MM.1S (cell line): ENCODE measurements around the gene SPTBN1.
"Not testable (repeated sequence)": the region's sequence is repeated elsewhere in the genome, so short reads cannot be mapped to it uniquely, and the experiment has no call there.

Experiments
- DNase-seq: peaks from one replicate; pipeline ENCODE4 v3.0.0-alpha.2; 2015
- H2AFZ ChIP-seq: fragments of 300-600 bp; sonication (generic); 2 replicates; pipeline ENCODE4 v1.6.0; 2016; ENCODE audit warnings: antibody characterized with exemption, low read length
- H3F3A ChIP-seq: fragments of 300-600 bp; sonication (generic); 2 replicates; pipeline ENCODE4 v1.6.1; 2016; ENCODE audit warnings: mild to moderate bottlenecking, antibody characterized with exemption, low read length, moderate library complexity, mixed read lengths; ENCODE audit not compliant: insufficient read depth
- H3K27ac ChIP-seq: fragments of 300-600 bp; sonication (generic); 2 replicates; pipeline ENCODE4 v1.5.1; 2016; ENCODE audit warnings: mild to moderate bottlenecking, low read length
- H3K27me3 ChIP-seq: fragments of 300-600 bp; sonication (generic); replicated peaks from 2 replicates; pipeline ENCODE4 v1.6.0; 2016; ENCODE audit warnings: low read length; ENCODE audit not compliant: insufficient read depth
- H3K36me3 ChIP-seq: fragments of 300-600 bp; sonication (generic); replicated peaks from 2 replicates; pipeline ENCODE4 v1.6.1; 2016; ENCODE audit warnings: mild to moderate bottlenecking, low read length, mixed read lengths; ENCODE audit not compliant: insufficient read depth
- H3K4me1 ChIP-seq: fragments of 300-600 bp; sonication (generic); 2 replicates; pipeline ENCODE4 v1.6.1; 2016; ENCODE audit warnings: low read length, mixed read lengths
- H3K4me2 ChIP-seq: fragments of 300-600 bp; sonication (generic); 2 replicates; pipeline ENCODE4 v1.6.0; 2016; ENCODE audit warnings: low read depth, low read length
- H3K4me3 ChIP-seq: fragments of 300-600 bp; sonication (generic); 2 replicates; pipeline ENCODE4 v1.5.1; 2016; ENCODE audit warnings: low read length, mixed read lengths
- H3K79me2 ChIP-seq: fragments of 300-600 bp; sonication (generic); 2 replicates; pipeline ENCODE4 v1.6.1; 2016; ENCODE audit warnings: mixed run types, low read length, mixed read lengths
- H3K9ac ChIP-seq: fragments of 300-600 bp; sonication (generic); 2 replicates; pipeline ENCODE4 v1.6.1; 2016; ENCODE audit warnings: low read length, mixed read lengths
- H3K9me2 ChIP-seq: fragments of 300-600 bp; sonication (generic); replicated peaks from 2 replicates; pipeline ENCODE4 v1.6.1; 2016; ENCODE audit warnings: mild to moderate bottlenecking, low read length, mixed read lengths; ENCODE audit not compliant: insufficient read depth
- H3K9me3 ChIP-seq: fragments of 300-600 bp; sonication (generic); replicated peaks from 2 replicates; pipeline ENCODE4 v1.6.1; 2016; ENCODE audit warnings: mild to moderate bottlenecking, low read length, mixed read lengths; ENCODE audit not compliant: insufficient read depth
- H4K20me1 ChIP-seq: fragments of 300-600 bp; sonication (generic); 2 replicates; pipeline ENCODE4 v1.6.1; 2016; ENCODE audit warnings: mild to moderate bottlenecking, low read length, moderate library complexity, mixed read lengths; ENCODE audit not compliant: insufficient read depth
- EZH2 ChIP-seq: fragments of 300-600 bp; sonication (generic); optimal IDR thresholded peaks from 2 replicates; pipeline ENCODE3; 2017; ENCODE audit warnings: low read depth, mild to moderate bottlenecking, antibody characterized with exemption, low read length, mixed read lengths
- EZH2phosphoT487 ChIP-seq: fragments of 300-600 bp; sonication (generic); IDR thresholded peaks from 2 replicates; pipeline ENCODE4 v1.6.1; 2018; ENCODE audit warnings: antibody characterized with exemption, low read length
- TF ChIP-seq, protein P1 (sequence below): fragments of 300-600 bp; sonication (generic); IDR thresholded peaks from 2 replicates; pipeline ENCODE4 v1.5.1; 2016; ENCODE audit warnings: antibody characterized with exemption, low read length, mixed read lengths

SPTBN1 gene

DNA sequence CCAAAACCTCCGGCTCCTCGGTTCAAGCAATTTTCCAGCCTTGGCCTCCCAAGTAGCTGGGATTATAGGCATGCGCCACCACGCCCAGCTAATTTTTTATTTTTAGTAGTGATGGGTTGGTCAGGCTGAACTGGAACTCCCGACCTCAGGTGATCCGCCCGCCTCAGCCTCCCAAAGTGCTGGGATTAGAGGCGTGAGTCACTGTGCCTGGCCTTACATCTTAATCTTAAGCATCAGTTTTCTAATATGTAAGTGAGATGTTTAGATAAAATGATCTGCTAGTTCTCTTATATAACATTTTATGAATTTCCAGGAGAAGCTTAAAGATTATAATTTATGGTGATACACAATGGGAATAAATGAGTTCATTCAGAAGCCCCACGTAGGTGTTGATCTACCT is 69.2 kb downstream of the SPTBN1 start:
- peaks cover 31% of the 10 kb centered on the region for H3K79me2 ChIP-seq
- H3K36me3 ChIP-seq: no peaks in the 10 kb centered on the region
- no peak for DNase-seq
- no peak overlapping the region for H3K4me3 ChIP-seq
- TF ChIP-seq, protein P1, sequence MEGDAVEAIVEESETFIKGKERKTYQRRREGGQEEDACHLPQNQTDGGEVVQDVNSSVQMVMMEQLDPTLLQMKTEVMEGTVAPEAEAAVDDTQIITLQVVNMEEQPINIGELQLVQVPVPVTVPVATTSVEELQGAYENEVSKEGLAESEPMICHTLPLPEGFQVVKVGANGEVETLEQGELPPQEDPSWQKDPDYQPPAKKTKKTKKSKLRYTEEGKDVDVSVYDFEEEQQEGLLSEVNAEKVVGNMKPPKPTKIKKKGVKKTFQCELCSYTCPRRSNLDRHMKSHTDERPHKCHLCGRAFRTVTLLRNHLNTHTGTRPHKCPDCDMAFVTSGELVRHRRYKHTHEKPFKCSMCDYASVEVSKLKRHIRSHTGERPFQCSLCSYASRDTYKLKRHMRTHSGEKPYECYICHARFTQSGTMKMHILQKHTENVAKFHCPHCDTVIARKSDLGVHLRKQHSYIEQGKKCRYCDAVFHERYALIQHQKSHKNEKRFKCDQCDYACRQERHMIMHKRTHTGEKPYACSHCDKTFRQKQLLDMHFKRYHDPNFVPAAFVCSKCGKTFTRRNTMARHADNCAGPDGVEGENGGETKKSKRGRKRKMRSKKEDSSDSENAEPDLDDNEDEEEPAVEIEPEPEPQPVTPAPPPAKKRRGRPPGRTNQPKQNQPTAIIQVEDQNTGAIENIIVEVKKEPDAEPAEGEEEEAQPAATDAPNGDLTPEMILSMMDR: no peak
- TF ChIP-seq EZH2: no peak
- no peak for TF ChIP-seq EZH2phosphoT487
- peak overlapping the region; percentile 39; the same call in 1 of the 2 replicates for H3K27ac ChIP-seq
- H2AFZ ChIP-seq: no peak overlapping the region
- H3K4me2 ChIP-seq: no peak overlapping the region
- H3K27me3 ChIP-seq: no peaks in the 10 kb centered on the region
- no peaks in the 10 kb centered on the region for H3K9me3 ChIP-seq
- H3K9ac ChIP-seq: no peak overlapping the region
- peaks cover 29% of the 10 kb centered on the region for H3F3A ChIP-seq
- H4K20me1 ChIP-seq: no peaks in the 10 kb centered on the region
- H3K9me2 ChIP-seq: no peaks in the 10 kb centered on the region
- H3K4me1 ChIP-seq: peaks cover 52% of the 10 kb centered on the region

DNA sequence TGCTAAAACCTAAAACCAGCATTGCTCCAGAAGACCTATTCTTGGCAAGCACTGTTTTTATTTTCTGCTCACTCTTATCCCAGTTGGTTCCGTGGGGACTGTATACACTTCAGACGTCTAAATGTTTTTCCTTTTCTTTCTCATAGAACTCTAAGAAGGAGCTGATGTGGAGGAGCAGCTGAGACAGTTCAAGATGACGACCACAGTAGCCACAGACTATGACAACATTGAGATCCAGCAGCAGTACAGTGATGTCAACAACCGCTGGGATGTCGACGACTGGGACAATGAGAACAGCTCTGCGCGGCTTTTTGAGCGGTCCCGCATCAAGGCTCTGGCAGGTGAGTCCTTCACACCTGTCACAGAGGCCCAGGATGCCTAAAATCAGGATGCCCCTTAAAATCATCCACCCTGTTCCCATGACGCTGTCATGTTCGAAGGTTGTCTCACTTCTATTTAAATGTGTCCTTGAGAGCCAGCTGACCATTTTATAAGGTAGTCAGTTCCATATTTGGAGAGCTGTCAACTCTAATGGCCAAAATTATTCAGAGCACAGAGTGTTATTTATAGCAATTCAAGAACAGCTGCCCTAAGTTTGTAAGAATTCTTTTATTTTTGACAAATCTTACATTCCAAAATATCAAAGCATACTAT is 70.2 kb downstream of the SPTBN1 start:
- peaks cover 61% of the 10 kb centered on the region for H3K4me1 ChIP-seq
- H3K4me2 ChIP-seq: no peak overlapping the region
- DNase-seq: no peak
- H3K27me3 ChIP-seq: no peaks in the 10 kb centered on the region
- H3K4me3 ChIP-seq: no peak overlapping the region
- no peaks in the 10 kb centered on the region for H3K9me3 ChIP-seq
- TF ChIP-seq EZH2 (no peak), EZH2phosphoT487 (no peak)
- TF ChIP-seq, protein P1: no peak
- no peaks in the 10 kb centered on the region for H4K20me1 ChIP-seq
- H3F3A ChIP-seq: peaks cover 37% of the 10 kb centered on the region
- no peaks in the 10 kb centered on the region for H3K9me2 ChIP-seq
- H2AFZ ChIP-seq: no peak overlapping the region
- H3K79me2 ChIP-seq: peaks cover 37% of the 10 kb centered on the region
- H3K36me3 ChIP-seq: no peaks in the 10 kb centered on the region
- no peak overlapping the region for H3K9ac ChIP-seq
- H3K27ac ChIP-seq: no peak overlapping the region

DNA sequence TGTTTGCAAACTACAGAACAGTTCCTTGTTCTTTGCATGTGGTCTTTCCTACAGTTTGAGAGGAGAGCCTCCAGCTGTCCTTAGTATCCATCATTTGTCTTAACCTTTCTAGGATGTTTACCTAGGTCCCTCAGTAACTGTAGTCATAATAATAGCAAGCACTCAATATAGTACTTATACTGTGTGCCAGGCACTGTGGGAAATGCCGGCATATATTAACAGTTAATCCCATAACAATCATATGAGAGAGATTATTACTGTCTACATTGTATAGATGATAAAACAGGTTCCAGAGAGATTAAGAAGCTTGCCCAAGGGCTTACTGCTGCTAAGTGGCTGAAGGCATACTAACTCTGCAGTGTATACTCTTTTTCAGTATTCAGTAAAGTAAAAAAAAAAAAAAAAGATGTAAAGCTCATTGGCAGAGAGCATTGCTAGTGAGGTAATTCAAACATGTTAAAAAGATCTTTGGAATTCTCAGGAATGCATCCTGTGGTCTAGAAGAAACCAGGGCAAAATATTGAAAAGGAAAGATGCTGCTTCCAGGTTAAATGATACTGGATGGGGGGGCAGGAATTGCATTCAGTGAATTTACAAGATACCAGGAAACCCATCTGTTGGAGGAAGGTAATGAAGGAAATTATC is 72.3 kb downstream of the SPTBN1 start:
- H3K27ac ChIP-seq: peak overlapping the region; percentile 94
- TF ChIP-seq EZH2phosphoT487 (no peak), EZH2 (no peak)
- TF ChIP-seq, protein P1: no peak
- peaks cover 37% of the 10 kb centered on the region for H3F3A ChIP-seq
- peak overlapping the region; percentile 12; the same call in 1 of the 2 replicates for H3K9ac ChIP-seq
- H3K27me3 ChIP-seq: no peaks in the 10 kb centered on the region
- peaks cover 60% of the 10 kb centered on the region for H3K4me1 ChIP-seq
- peaks cover 32% of the 10 kb centered on the region for H3K79me2 ChIP-seq
- H3K4me3 ChIP-seq: no peak overlapping the region
- H3K9me3 ChIP-seq: no peaks in the 10 kb centered on the region
- no peak overlapping the region for H2AFZ ChIP-seq
- DNase-seq: no peak
- H3K9me2 ChIP-seq: no peaks in the 10 kb centered on the region
- peak overlapping the region; percentile 14; the same call in 1 of the 2 replicates for H3K4me2 ChIP-seq
- no peaks in the 10 kb centered on the region for H3K36me3 ChIP-seq
- no peaks in the 10 kb centered on the region for H4K20me1 ChIP-seq

DNA sequence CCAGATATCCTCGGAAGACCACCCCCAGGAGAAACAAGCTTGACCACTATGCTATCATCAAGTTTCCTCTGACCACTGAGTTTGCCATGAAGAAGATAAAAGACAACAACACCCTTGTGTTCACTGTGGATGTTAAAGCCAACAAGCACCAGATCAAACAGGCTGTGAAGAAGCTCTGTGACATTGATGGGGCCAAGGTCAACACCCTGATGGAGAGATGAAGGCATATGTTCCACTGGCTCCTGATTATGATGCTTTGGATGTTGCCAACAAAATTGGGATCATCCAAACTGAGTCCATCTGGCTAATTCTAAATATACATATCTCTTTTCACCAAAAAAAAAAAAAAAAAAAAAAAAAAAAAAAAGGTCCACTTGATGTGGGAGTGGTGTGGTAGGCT is 73.4 kb downstream of the SPTBN1 start:
- not testable (repeated sequence) for H4K20me1 ChIP-seq, H2AFZ ChIP-seq, H3K27me3 ChIP-seq, H3K4me3 ChIP-seq, H3K9me2 ChIP-seq, H3K9me3 ChIP-seq, H3K36me3 ChIP-seq, DNase-seq
- Histone ChIP-seq H3K4me2 (peak overlapping the region; percentile 30; the same call in 1 of the 2 replicates), H3K27ac (peak overlapping the region; percentile 94), H3F3A (peaks cover 37% of the 10 kb centered on the region), H3K79me2 (peaks cover 23% of the 10 kb centered on the region), H3K9ac (peak overlapping the region; percentile 24; the same call in 1 of the 2 replicates), H3K4me1 (peaks cover 52% of the 10 kb centered on the region)
